IMR-90 (cell line): Measurements from ENCODE around the gene CAND1. TPM values are rescaled to one million over a fixed set of nuclear protein-coding genes. Genes with fewer than 3 reads are reported as not detected.

Source experiments
- ATAC-seq: fragments of 200-7000 bp; cut with Tn5 transposase; 2 replicates; pipeline ENCODE4 v1.9.1; 2020; ENCODE audit warnings: low read depth, mild to moderate bottlenecking, moderate library complexity
- BruUV-seq: library from RNA; stranded (reverse); fragments of 400-500 nt; replicated peaks from 2 replicates; lab custom pipeline; 2021; lab: Mats Ljungman, UMichigan
- CTCF ChIA-PET: fragments of 300-600 bp; formaldehyde crosslinking; extraction: SDS; loops from one replicate; lab custom pipeline; 2021; ENCODE audit warnings: antibody characterized with exemption; lab: Yijun Ruan, JAX
- POLR2A ChIA-PET: fragments of 300-600 bp; sonication (Branson Sonifier 250); formaldehyde crosslinking; loops from one replicate; lab custom pipeline; 2022; ENCODE audit warnings: antibody characterized with exemption; ENCODE audit not compliant: unreplicated experiment; lab: Charles Lee
- DNase-seq: peaks from one replicate; pipeline ENCODE4 v3.0.0; 2013
- H2AFZ ChIP-seq: replicated peaks from 2 replicates; pipeline ENCODE3; 2013; ENCODE audit warnings: low read length, mild to moderate bottlenecking; ENCODE audit not compliant: poor library complexity
- H2AK5ac ChIP-seq: 2 replicates; pipeline ENCODE4 v1.6.1; 2013; ENCODE audit warnings: low read depth, low read length, inconsistent platforms
- H2AK9ac ChIP-seq: replicated peaks from 2 replicates; pipeline ENCODE3; 2013; ENCODE audit warnings: mild to moderate bottlenecking, low read depth, low read length, moderate library complexity; ENCODE audit not compliant: poor library complexity
- H2BK120ac ChIP-seq: 2 replicates; pipeline ENCODE4 v1.6.1; 2013; ENCODE audit warnings: low read depth, low read length, inconsistent platforms
- H2BK15ac ChIP-seq: 3 replicates; pipeline ENCODE4 v1.6.1; 2013; ENCODE audit warnings: low read depth, low read length, inconsistent platforms
- H2BK20ac ChIP-seq: 2 replicates; pipeline ENCODE4 v1.6.1; 2013; ENCODE audit warnings: low read depth, mild to moderate bottlenecking, inconsistent platforms, low read length, moderate library complexity
- H2BK5ac ChIP-seq: 2 replicates; pipeline ENCODE4 v1.6.1; 2013; ENCODE audit warnings: mild to moderate bottlenecking, low read depth, low read length, inconsistent platforms; ENCODE audit not compliant: poor library complexity, severe bottlenecking
- H3K14ac ChIP-seq: replicated peaks from 2 replicates; pipeline ENCODE4 v1.6.1; 2013; ENCODE audit warnings: low read depth, low read length, inconsistent platforms
- H3K18ac ChIP-seq: 2 replicates; pipeline ENCODE4 v1.6.1; 2013; ENCODE audit warnings: low read depth, low read length, control low read depth
- H3K23ac ChIP-seq: 2 replicates; pipeline ENCODE4 v1.6.1; 2013; ENCODE audit warnings: low read depth, low read length, inconsistent platforms
- H3K27ac ChIP-seq: 2 replicates; pipeline ENCODE4 v1.5.1; 2013; ENCODE audit warnings: mild to moderate bottlenecking, control low read depth, low read length; ENCODE audit not compliant: insufficient read depth
- H3K27me3 ChIP-seq: 2 replicates; pipeline ENCODE4 v1.6.1; 2013; ENCODE audit warnings: low read length; ENCODE audit not compliant: control insufficient read depth, insufficient read depth
- H3K36me3 ChIP-seq: 2 replicates; pipeline ENCODE4 v1.6.1; 2013; ENCODE audit warnings: low read length, mixed read lengths; ENCODE audit not compliant: control insufficient read depth, insufficient read depth
- H3K4ac ChIP-seq: 2 replicates; pipeline ENCODE4 v1.6.1; 2013; ENCODE audit warnings: low read depth, low read length, inconsistent platforms
- H3K4me1 ChIP-seq: 2 replicates; pipeline ENCODE4 v1.6.1; 2013; ENCODE audit warnings: low read length, mixed read lengths; ENCODE audit not compliant: control insufficient read depth, insufficient read depth
- H3K4me2 ChIP-seq: 2 replicates; pipeline ENCODE4 v1.6.1; 2013; ENCODE audit warnings: low read depth, mild to moderate bottlenecking, control low read depth, low read length, moderate library complexity
- H3K4me3 ChIP-seq: 2 replicates; pipeline ENCODE4 v1.5.1; 2013; ENCODE audit warnings: low read depth, mild to moderate bottlenecking, control low read depth, low read length, moderate library complexity; ENCODE audit not compliant: insufficient read depth
- H3K56ac ChIP-seq: 2 replicates; pipeline ENCODE4 v1.6.1; 2013; ENCODE audit warnings: low read length, inconsistent platforms; ENCODE audit not compliant: insufficient read depth; ENCODE audit errors: extremely low read depth
- H3K79me1 ChIP-seq, 2 experiments: 2 replicates each; pipeline ENCODE4 v1.6.1; 2013; ENCODE audit warnings: low read length in 2 of 2, inconsistent platforms in 1 of 2, low read depth in 1 of 2
- H3K9ac ChIP-seq: 2 replicates; pipeline ENCODE4 v1.6.1; 2013; ENCODE audit warnings: low read depth, low read length, control low read depth
- H3K9me1 ChIP-seq: 2 replicates; pipeline ENCODE4 v1.6.1; 2013; ENCODE audit warnings: low read length, inconsistent platforms; ENCODE audit not compliant: insufficient read depth
- H3K9me3 ChIP-seq: 2 replicates; pipeline ENCODE4 v1.6.1; 2013; ENCODE audit warnings: low read length; ENCODE audit not compliant: control insufficient read depth, insufficient read depth
- H4K20me1 ChIP-seq: 2 replicates; pipeline ENCODE4 v1.6.1; 2013; ENCODE audit warnings: low read length, inconsistent platforms; ENCODE audit not compliant: insufficient read depth
- H4K5ac ChIP-seq: 2 replicates; pipeline ENCODE4 v1.6.1; 2013; ENCODE audit warnings: mild to moderate bottlenecking, low read depth, low read length, control low read depth
- H4K8ac ChIP-seq, 2 experiments: 2 replicates each; pipeline ENCODE4 v1.6.1; 2013; ENCODE audit warnings: low read depth in 2 of 2, low read length in 2 of 2, control low read depth in 1 of 2, inconsistent platforms in 1 of 2
- H4K91ac ChIP-seq: 2 replicates; pipeline ENCODE4 v1.6.1; 2013; ENCODE audit warnings: low read depth, low read length, inconsistent platforms; ENCODE audit not compliant: insufficient read depth
- BHLHE40 ChIP-seq: fragments of 150-350 bp; IDR thresholded peaks from 2 replicates; pipeline ENCODE4 v1.6.1; 2016; ENCODE audit warnings: mild to moderate bottlenecking, low read depth, low read length
- CEBPB ChIP-seq: IDR thresholded peaks from 2 replicates; pipeline ENCODE4 v1.6.1; 2012; ENCODE audit warnings: low read depth, low read length, improper control_type of control experiment
- CHD1 ChIP-seq: IDR thresholded peaks from 2 replicates; pipeline ENCODE4 v1.6.1; 2012; ENCODE audit warnings: low read depth, low read length, improper control_type of control experiment
- CTCF ChIP-seq: conservative IDR thresholded peaks from 2 replicates; pipeline ENCODE4 v1.5.1; 2012; ENCODE audit warnings: mild to moderate bottlenecking, low read depth, low read length, improper control_type of control experiment
- ELK1 ChIP-seq: fragments of 150-350 bp; IDR thresholded peaks from 2 replicates; pipeline ENCODE4 v1.6.1; 2016; ENCODE audit warnings: low read depth, mild to moderate bottlenecking, low read length, moderate library complexity, borderline replicate concordance
- MAFK ChIP-seq: IDR thresholded peaks from 2 replicates; pipeline ENCODE4 v1.6.1; 2012; ENCODE audit warnings: low read depth, low read length, improper control_type of control experiment
- MAZ ChIP-seq: IDR thresholded peaks from 2 replicates; pipeline ENCODE4 v1.6.1; 2012; ENCODE audit warnings: low read depth, mild to moderate bottlenecking, low read length, improper control_type of control experiment, moderate library complexity, borderline replicate concordance
- MXI1 ChIP-seq: IDR thresholded peaks from 2 replicates; pipeline ENCODE4 v1.6.1; 2012; ENCODE audit warnings: low read depth, mild to moderate bottlenecking, low read length, moderate library complexity, borderline replicate concordance
- NFE2L2 ChIP-seq: fragments of 150-350 bp; IDR thresholded peaks from 2 replicates; pipeline ENCODE4 v1.6.1; 2016; ENCODE audit warnings: low read depth, mild to moderate bottlenecking, low read length
- POLR2A ChIP-seq: IDR thresholded peaks from 2 replicates; pipeline ENCODE4 v1.6.1; 2012; ENCODE audit warnings: mild to moderate bottlenecking, low read depth, low read length
- RAD21 ChIP-seq: IDR thresholded peaks from 2 replicates; pipeline ENCODE4 v1.6.1; 2012; ENCODE audit warnings: low read length, improper control_type of control experiment
- RCOR1 ChIP-seq: IDR thresholded peaks from 2 replicates; pipeline ENCODE4 v1.6.1; 2012; ENCODE audit warnings: mild to moderate bottlenecking, low read length, improper control_type of control experiment; ENCODE audit not compliant: insufficient replicate concordance
- RFX5 ChIP-seq: IDR thresholded peaks from 2 replicates; pipeline ENCODE4 v1.8.0; 2012; ENCODE audit warnings: low read depth, mild to moderate bottlenecking, low read length, moderate library complexity
- SMC3 ChIP-seq: fragments of 150-350 bp; IDR thresholded peaks from 2 replicates; pipeline ENCODE4 v1.6.1; 2016; ENCODE audit warnings: low read depth, mild to moderate bottlenecking, antibody characterized with exemption, low read length, moderate library complexity
- WGBS, 2 experiments: methylation state at CpG; one replicate each; pipeline versions ENCODE4 v1.1.5 to v1.1.7; 2013; ENCODE audit warnings: missing lambda C conversion rate in 2 of 2; ENCODE audit not compliant: insufficient read length in 1 of 2; ENCODE audit errors: extremely low coverage in 2 of 2; 5-methylcytosine and 5-hydroxymethylcytosine counted together
- dilution Hi-C: fragments of 300-500 bp; cut with HindIII; formaldehyde crosslinking; loops from one replicate; pipeline ENCODE4 v1.14.3; 2018; ENCODE audit warnings: low sequenced_read_pairs; ENCODE audit not compliant: unreplicated experiment
- in situ Hi-C: fragments of 300-500 bp; cut with MboI; formaldehyde crosslinking; loops from 3 replicates; pipeline ENCODE4 v1.14.3; 2019; ENCODE audit warnings: low sequenced_read_pairs, inconsistent platforms, mixed read lengths
- intact Hi-C: fragments of 100-400 bp; cut with micrococcal nuclease; formaldehyde crosslinking; loops from 2 replicates; pipeline ENCODE4 v1.10.0; 2022
- polyA plus RNA-seq, 3 experiments: library from polyadenylated mRNA; depleted of rRNA; stranded (reverse); fragments of >200 nt; gene quantifications; 2 replicates each; pipeline ENCODE4 v1.2.3, GENCODE V29; 2012; ENCODE audit warnings: low replicate concordance in 1 of 3
- total RNA-seq: library from RNA; depleted of rRNA; stranded (reverse); fragments of >200 nt; gene quantifications from 2 replicates; pipeline ENCODE4 v1.2.3, GENCODE V29; 2012

The CAND1 gene
- total and polyA plus RNA-seq, 2 of the 4 experiments (the other 2 are of a cell fraction), result 42.6 to 91.4 TPM

- Histone ChIP-seq H2BK120ac (no peak overlapping the region), H2AK9ac (no peak overlapping the region), H3K18ac (no peak overlapping the region), H3K4me1 (no peaks in the 10 kb centered on the region), H3K79me1 (peaks cover 11 to 14% of the 10 kb centered on the region in 2 experiments), H3K4me3 (no peak overlapping the region), H2BK15ac (no peak overlapping the region), H4K8ac (no peak overlapping the region), H2BK20ac (no peak overlapping the region), H3K14ac (no peak overlapping the region), H3K56ac (no peak overlapping the region), H3K9me3 (no peaks in the 10 kb centered on the region), H3K4ac (no peak overlapping the region), H3K9me1 (no peaks in the 10 kb centered on the region), H4K91ac (no peak overlapping the region), H4K5ac (no peak overlapping the region), H3K36me3 (peaks cover 45% of the 10 kb centered on the region), H3K9ac (no peak overlapping the region), H3K27ac (no peak overlapping the region), H2BK5ac (no peak overlapping the region), H2AK5ac (no peak overlapping the region), H2AFZ (no peak overlapping the region), H3K27me3 (no peaks in the 10 kb centered on the region), H3K4me2 (no peak overlapping the region), H3K23ac (no peak overlapping the region), H4K20me1 (peaks cover 4% of the 10 kb centered on the region; the same call in 1 of the 2 replicates)
- no TSS peak for BruUV-seq
- ChIA-PET CTCF (no interaction called here), POLR2A (interaction anchor here (0.6 kb wide), 1 partner anchor 609 kb away, joined by 6 read pairs; no protein-coding TSS in a partner anchor)
- no CpG with 5 or more reads among the region's 2 CpGs for WGBS, 2 experiments
- no peak for DNase-seq
- in situ Hi-C loops, result no loop called here
- dilution Hi-C loops, result no loop called here
- intact Hi-C loops, result no loop called here
- TF ChIP-seq POLR2A (no peak), BHLHE40 (no peak), CEBPB (no peak), CHD1 (no peak), RFX5 (no peak), SMC3 (no peak), CTCF (no peak), MAFK (no peak), RCOR1 (no peak), NFE2L2 (no peak), RAD21 (no peak), MAZ (no peak), ELK1 (no peak), MXI1 (no peak)
- ATAC-seq, result no peak
Measured at GRCh38 chr12:67306712-67307111, 37.6 kb downstream of the CAND1 start.
